ENCODE measurements around the gene FAM221A. TPM values are rescaled to one million over a fixed set of nuclear protein-coding genes. Genes with fewer than 3 reads are reported as not detected.

The FAM221A gene
- total and polyA plus RNA-seq, 4 donors, result 12.1 to 21.6 (median 20.3) TPM

Small RNA genes within 50 kb of the gene (small RNA-seq; reads per million reads assigned to genes)
- not detected for gene AC006026.2 (ENCODE audit: low replicate concordance)

Other genes with a start within 250 kb of the FAM221A start
- gene IGF2BP3, start 209.7 kb upstream of the FAM221A start, total RNA-seq, result 10 to 100 TPM; 31.1 to 37.3 TPM
- gene IGF2BP3, start 209.7 kb upstream of the FAM221A start, polyA plus RNA-seq (ENCODE audit: insufficient read length in 2 of 2), result 10 to 100 TPM; 18.8 to 19.9 TPM
- 10 to 100 TPM; 54.6 to 66.7 TPM for gene TRA2A, start 148.2 kb upstream of the FAM221A start, total RNA-seq
- gene TRA2A, start 148.2 kb upstream of the FAM221A start, polyA plus RNA-seq (ENCODE audit: insufficient read length in 2 of 2), result 100 to 1,000 TPM; 174 to 205 TPM
- gene CCDC126, start 82.8 kb upstream of the FAM221A start, total RNA-seq, result 10 to 100 TPM; 21.9 to 33.9 TPM
- gene CCDC126, start 82.8 kb upstream of the FAM221A start, polyA plus RNA-seq (ENCODE audit: insufficient read length in 2 of 2), result 10 to 100 TPM; 10.7 to 14.5 TPM
- 1 to 10 TPM in 1 of 2 donors, under 1 TPM in 1; 0.83 to 2.0 TPM for gene STK31, start 30.0 kb downstream of the FAM221A start, total RNA-seq
- gene STK31, start 30.0 kb downstream of the FAM221A start, polyA plus RNA-seq (ENCODE audit: insufficient read length in 2 of 2), result under 1 TPM; 0.73 to 0.93 TPM

Measured in spinal cord (tissue), 4 donors.